Activated T-cell treated with anti-CD3 and anti-CD28 coated beads, Interleukin-2, amount 50 U/mL, for 72 hours (primary cell): ENCODE measurements around the gene PSMA2. TPM values are rescaled to one million over a fixed set of nuclear protein-coding genes. Genes with fewer than 3 reads are reported as not detected.
"Not testable (repeated sequence)": the region's sequence is repeated elsewhere in the genome, so short reads cannot be mapped to it uniquely, and the experiment has no call there.

ENCODE experiments used
- ATAC-seq, 2 donors: fragments of 150-1000 bp; cut with Tn5 transposase; replicated peaks in 1 of 2; 2 replicates each; pipeline ENCODE4 v1.10.0; 2021; ENCODE audit warnings: moderate library complexity in 2 of 2, mild to moderate bottlenecking in 1 of 2
- DNase-seq, 2 donors: peaks; one replicate each; pipeline ENCODE4 v3.0.0; 2021 to 2022; ENCODE audit warnings: mixed read lengths in 1 of 2
- H3K27ac Mint-ChIP-seq: one replicate; pipeline ENCODE4 v1.8.0; 2022; ENCODE audit warnings: mild to moderate bottlenecking, moderate library complexity, mixed read lengths
- H3K27me3 Mint-ChIP-seq: one replicate; pipeline ENCODE4 v1.8.0; 2022; ENCODE audit warnings: low read depth, mixed read lengths
- H3K36me3 Mint-ChIP-seq, 2 donors: one replicate each; pipeline ENCODE4 v1.8.0; 2022; ENCODE audit warnings: mixed read lengths in 2 of 2, mild to moderate bottlenecking in 1 of 2; ENCODE audit not compliant: insufficient read depth in 2 of 2
- H3K4me1 Mint-ChIP-seq: one replicate; pipeline ENCODE4 v1.8.0; 2022; ENCODE audit warnings: low read depth, mixed read lengths
- H3K4me3 Mint-ChIP-seq, 2 donors: one replicate each; pipeline ENCODE4 v1.8.0; 2022; ENCODE audit warnings: mild to moderate bottlenecking in 2 of 2, mixed read lengths in 2 of 2, moderate library complexity in 2 of 2
- H3K9me3 Mint-ChIP-seq, 2 donors: one replicate each; pipeline ENCODE4 v1.8.0; 2022; ENCODE audit warnings: mixed read lengths in 2 of 2
- total RNA-seq, 2 donors: library from RNA; stranded (reverse); gene quantifications; one replicate each; pipeline ENCODE4 v1.2.3, GENCODE V29; 2022

Gene PSMA2
- total RNA-seq, 2 donors from 2014 or later: 107 to 124 TPM

DNA sequence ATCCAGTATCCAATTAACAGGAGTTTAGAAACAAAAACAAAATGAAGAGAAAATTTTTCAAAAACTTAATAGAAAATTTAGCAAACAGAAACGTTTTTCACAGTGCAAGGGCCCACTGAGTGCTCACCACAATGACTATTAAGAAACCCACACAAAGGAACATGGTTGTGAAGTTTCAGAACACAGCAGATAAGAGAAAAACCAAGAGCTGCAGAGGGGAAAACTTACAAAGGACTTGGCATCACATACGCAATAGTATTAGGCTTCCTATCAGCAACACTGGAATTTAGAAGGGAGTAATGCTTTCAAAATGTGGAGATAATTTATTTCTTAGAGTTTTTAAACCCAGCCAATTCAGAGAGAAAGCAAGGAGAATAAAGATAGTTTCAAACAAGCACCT, 18.4 kb downstream of the PSMA2 start:
- Mint-ChIP-seq H3K4me3 (peak overlapping the region; percentile 65 to 81), H3K27ac (peak overlapping the region; percentile 92), H3K27me3 (no peaks in the 10 kb centered on the region), H3K4me1 (peaks cover 45% of the 10 kb centered on the region), H3K36me3 (peaks cover 2 to 4% of the 10 kb centered on the region in 2 donors), H3K9me3 (no peaks in the 10 kb centered on the region)
- DNase-seq: no peak
- ATAC-seq: peak in 1 of 2 donors; percentile 42

DNA sequence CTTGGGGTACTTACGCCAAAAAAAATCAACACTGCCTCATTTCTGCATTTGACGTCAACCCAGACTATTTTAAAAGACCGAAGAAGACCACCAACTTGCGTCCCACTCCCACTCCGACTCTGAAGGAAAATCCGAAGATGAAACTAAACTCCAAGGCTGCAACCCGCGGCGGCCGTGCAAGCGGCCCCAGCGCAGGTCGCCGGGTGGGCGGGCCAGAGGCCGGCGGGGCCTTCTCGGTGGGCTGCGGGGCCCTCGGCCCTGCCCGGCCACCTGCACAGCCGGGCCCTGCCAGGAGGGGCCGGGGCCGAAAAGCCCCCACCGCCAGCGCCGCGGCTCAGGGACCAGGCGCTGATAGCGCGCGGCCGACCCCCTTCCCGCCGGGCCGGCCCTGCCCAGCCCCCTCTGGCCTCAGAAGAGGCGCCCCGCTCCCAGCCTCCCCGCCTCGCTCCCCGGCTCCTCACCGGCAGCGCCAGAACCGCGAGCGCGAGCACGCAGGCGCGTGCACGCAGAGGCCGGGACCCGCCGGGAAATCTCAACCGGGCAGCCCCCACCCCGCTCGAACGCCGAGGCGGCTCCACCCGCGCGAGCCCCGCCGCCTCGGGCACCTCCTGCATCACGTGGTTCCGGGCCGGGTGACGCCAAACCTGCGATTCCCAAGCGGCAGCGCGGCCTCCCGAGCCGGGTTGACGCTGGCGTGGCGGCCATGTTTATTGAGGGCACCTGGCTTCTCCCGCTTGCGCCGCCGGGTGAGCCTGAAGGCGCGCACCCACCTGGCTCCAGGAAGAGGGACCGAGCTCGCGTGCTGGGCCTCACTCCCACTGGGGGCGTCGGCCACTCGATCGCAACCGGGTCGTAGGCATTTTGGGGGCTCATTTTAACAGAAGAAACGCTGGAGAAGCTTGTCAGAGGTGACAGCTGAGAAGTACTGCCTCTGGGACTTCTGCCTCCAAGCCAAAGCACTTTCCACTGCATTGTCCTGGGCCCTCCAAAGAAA, 20.2 kb downstream of the PSMA2 start, which contains the start of gene C7orf25:
Gene C7orf25, minus strand, starts transcription at position 617 of the 994 bp plus-strand sequence. CDS start 1,170 bp downstream, outside the sequence.
- Mint-ChIP-seq H3K27me3 (no peaks in the 10 kb centered on the region), H3K36me3 (peaks cover 2 to 6% of the 10 kb centered on the region in 2 donors), H3K4me3 (peak within 1 kb of the TSS; percentile 89 to 96), H3K9me3 (no peaks in the 10 kb centered on the region), H3K27ac (peak within 1 kb of the TSS; percentile 83), H3K4me1 (peaks cover 55% of the 10 kb centered on the region)
- peak; percentile 96 for DNase-seq
- ATAC-seq: peak; percentile 95 to 96

DNA sequence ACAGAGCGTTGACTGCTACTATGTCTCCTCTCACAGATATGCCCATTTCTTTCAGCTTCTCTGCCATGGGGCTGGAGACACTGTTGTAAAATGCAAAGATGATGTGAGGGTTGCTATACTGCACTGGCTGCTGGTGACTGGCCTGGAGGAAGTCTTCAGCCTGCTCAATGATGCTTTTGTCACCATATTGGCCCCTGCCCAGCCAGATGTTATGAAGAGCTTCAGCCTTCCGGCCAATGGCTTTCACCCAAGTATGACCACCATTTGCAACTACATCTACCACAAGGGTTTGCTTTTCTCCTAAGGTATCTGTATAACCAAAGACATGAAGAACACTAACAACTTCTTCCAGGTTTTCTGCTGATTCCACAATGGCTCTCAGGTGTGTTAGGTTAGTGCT, 21.7 kb downstream of the PSMA2 start:
- no peak for ATAC-seq
- Mint-ChIP-seq H3K36me3 (peaks cover 0 to 6% of the 10 kb centered on the region in 2 donors), H3K27ac (no peak overlapping the region), H3K27me3 (no peaks in the 10 kb centered on the region), H3K9me3 (no peaks in the 10 kb centered on the region), H3K4me1 (peaks cover 54% of the 10 kb centered on the region), H3K4me3 (peak overlapping the region; percentile 89 to 96)
- DNase-seq: no peak

GRCh38 chr7:42907316-42907715, 24.7 kb downstream of the PSMA2 start:
- H3K27ac Mint-ChIP-seq: no peak overlapping the region
- no peak for DNase-seq

DNA sequence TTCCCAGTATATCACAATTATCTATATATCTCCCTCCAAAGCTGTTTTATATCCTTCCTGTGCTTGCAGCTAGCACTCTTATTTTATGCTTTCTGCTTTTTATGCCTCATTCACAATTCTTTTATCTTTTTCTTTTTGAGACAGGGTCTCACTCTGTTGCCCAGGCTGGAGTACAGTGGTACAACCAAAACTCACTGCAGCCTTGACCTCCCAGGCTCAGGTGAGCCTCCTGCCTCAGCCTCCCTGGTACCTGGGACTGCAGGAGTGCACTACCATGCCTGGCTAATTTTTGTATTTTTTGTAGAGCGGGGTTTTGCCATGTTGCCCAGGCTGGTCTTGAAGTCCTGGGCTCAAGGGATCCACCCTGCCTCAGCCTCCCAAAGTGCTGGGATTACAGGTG, 25.8 kb downstream of the PSMA2 start:
- peaks cover 19% of the 10 kb centered on the region for H3K4me1 Mint-ChIP-seq
- no peaks in the 10 kb centered on the region for H3K27me3 Mint-ChIP-seq
- H3K9me3 Mint-ChIP-seq: no peaks in the 10 kb centered on the region
- H3K36me3 Mint-ChIP-seq: peaks cover 0 to 5% of the 10 kb centered on the region in 2 donors
- H3K27ac Mint-ChIP-seq: no peak overlapping the region
- DNase-seq (no peak), ATAC-seq (no peak)
- H3K4me3 Mint-ChIP-seq: no peak overlapping the region

More at GRCh38 chr7:42907316-42907715, 24.7 kb downstream of the PSMA2 start:
- H3K4me3 Mint-ChIP-seq: no peak overlapping the region
- no peak for ATAC-seq
- no peaks in the 10 kb centered on the region for H3K9me3 Mint-ChIP-seq
- H3K27me3 Mint-ChIP-seq: no peaks in the 10 kb centered on the region
- peaks cover 24% of the 10 kb centered on the region for H3K4me1 Mint-ChIP-seq
- H3K36me3 Mint-ChIP-seq: peaks cover 0 to 5% of the 10 kb centered on the region in 2 donors

GRCh38 chr7:42902331-42902730, 29.6 kb downstream of the PSMA2 start:
- ATAC-seq (no peak), DNase-seq (no peak)
- H3K27me3 Mint-ChIP-seq: no peaks in the 10 kb centered on the region
- H3K4me1 Mint-ChIP-seq: no peaks in the 10 kb centered on the region
- H3K4me3 Mint-ChIP-seq: no peak overlapping the region
- no peak overlapping the region for H3K27ac Mint-ChIP-seq
- H3K36me3 Mint-ChIP-seq: no peaks in the 10 kb centered on the region
- no peaks in the 10 kb centered on the region for H3K9me3 Mint-ChIP-seq

DNA sequence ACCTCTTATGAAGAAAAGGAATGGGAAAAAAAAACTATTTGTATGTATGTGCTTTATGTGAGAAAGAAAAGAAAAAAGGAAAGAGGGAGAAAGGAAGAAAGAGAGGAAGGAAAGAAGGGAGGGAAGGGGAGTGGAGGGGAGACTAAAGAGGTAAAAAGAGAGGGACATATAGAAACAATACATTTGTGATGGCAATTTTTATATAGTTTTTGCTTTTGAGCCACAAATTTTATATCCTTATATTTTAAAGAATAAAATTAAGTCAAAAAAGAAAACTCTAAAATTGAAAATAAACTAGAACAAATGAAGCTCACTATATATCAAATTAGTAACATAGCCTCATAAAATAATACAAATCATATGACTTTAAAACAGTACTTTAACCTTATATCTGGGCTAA, 31.1 kb downstream of the PSMA2 start:
- no peak overlapping the region for H3K4me3 Mint-ChIP-seq
- H3K27me3 Mint-ChIP-seq: no peaks in the 10 kb centered on the region
- no peaks in the 10 kb centered on the region for H3K4me1 Mint-ChIP-seq
- peaks cover 0 to 2% of the 10 kb centered on the region in 2 donors for H3K9me3 Mint-ChIP-seq
- DNase-seq: no peak
- H3K36me3 Mint-ChIP-seq: peaks cover 2 to 5% of the 10 kb centered on the region in 2 donors
- peak overlapping the region; percentile 19 for H3K27ac Mint-ChIP-seq
- ATAC-seq: no peak

- H3K9me3 Mint-ChIP-seq: peaks cover 7 to 10% of the 10 kb centered on the region in 2 donors
- peaks cover 10 to 13% of the 10 kb centered on the region in 2 donors for H3K36me3 Mint-ChIP-seq
- no peak overlapping the region for H3K27ac Mint-ChIP-seq
- no peak overlapping the region for H3K4me3 Mint-ChIP-seq
- no peaks in the 10 kb centered on the region for H3K27me3 Mint-ChIP-seq
- ATAC-seq: no peak
- H3K4me1 Mint-ChIP-seq: peaks cover 8% of the 10 kb centered on the region
- DNase-seq: no peak
These were observed 38.4 kb downstream of the PSMA2 start for GRCh38 chr7:42893346-42894240.

DNA sequence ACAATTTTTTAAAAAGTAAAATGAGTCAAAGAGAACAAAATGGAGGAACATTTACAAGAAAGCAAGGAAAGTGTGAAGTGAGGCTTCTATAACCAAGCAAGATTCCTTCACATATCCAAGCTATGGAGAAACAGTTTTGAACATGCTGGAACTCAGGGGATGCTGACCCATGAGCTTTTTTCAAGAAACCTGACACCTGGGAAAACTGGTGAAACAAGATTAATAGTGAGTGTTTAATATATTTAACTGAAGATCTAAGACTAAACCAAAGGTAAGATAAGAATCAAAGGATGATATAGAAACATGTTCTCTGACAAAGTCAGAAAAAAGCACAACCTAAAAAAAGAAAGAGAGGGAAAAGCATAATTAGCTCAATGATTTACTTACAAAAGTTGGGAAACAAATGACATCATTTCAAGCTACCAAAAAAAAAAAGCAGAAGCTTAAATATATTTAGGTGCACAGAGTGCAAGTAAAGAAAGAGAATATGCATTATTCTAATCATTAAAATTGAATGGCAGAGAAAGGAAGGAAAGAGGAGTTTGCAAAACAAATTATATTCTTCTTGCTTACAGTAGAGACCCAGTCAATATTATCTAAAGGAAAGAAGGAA, 45.0 kb downstream of the PSMA2 start:
- no peaks in the 10 kb centered on the region for H3K36me3 Mint-ChIP-seq
- H3K4me1 Mint-ChIP-seq: peaks cover 27% of the 10 kb centered on the region
- no peaks in the 10 kb centered on the region for H3K9me3 Mint-ChIP-seq
- no peaks in the 10 kb centered on the region for H3K27me3 Mint-ChIP-seq
- ATAC-seq (no peak), DNase-seq (no peak)
- peak overlapping the region; percentile 86 to 95 for H3K4me3 Mint-ChIP-seq
- peak overlapping the region; percentile 87 for H3K27ac Mint-ChIP-seq

GRCh38 chr7:42886129-42886528, 45.8 kb downstream of the PSMA2 start:
- ATAC-seq: no peak
- H3K4me1 Mint-ChIP-seq: peaks cover 27% of the 10 kb centered on the region
- no peak overlapping the region for H3K27ac Mint-ChIP-seq
- H3K9me3 Mint-ChIP-seq: no peaks in the 10 kb centered on the region
- no peak for DNase-seq
- H3K4me3 Mint-ChIP-seq: no peak overlapping the region
- H3K36me3 Mint-ChIP-seq: no peaks in the 10 kb centered on the region
- no peaks in the 10 kb centered on the region for H3K27me3 Mint-ChIP-seq

GRCh38 chr7:42885183-42885582, 46.8 kb downstream of the PSMA2 start:
- peaks cover 27% of the 10 kb centered on the region for H3K4me1 Mint-ChIP-seq
- ATAC-seq, H3K36me3 Mint-ChIP-seq, DNase-seq, H3K9me3 Mint-ChIP-seq, H3K27ac Mint-ChIP-seq, H3K27me3 Mint-ChIP-seq, H3K4me3 Mint-ChIP-seq: not testable (repeated sequence)

GRCh38 chr7:42883950-42884349, 48.0 kb downstream of the PSMA2 start:
- H3K36me3 Mint-ChIP-seq: no peaks in the 10 kb centered on the region
- no peak overlapping the region for H3K27ac Mint-ChIP-seq
- DNase-seq (no peak), ATAC-seq (no peak)
- no peaks in the 10 kb centered on the region for H3K27me3 Mint-ChIP-seq
- peaks cover 22% of the 10 kb centered on the region for H3K4me1 Mint-ChIP-seq
- H3K9me3 Mint-ChIP-seq: no peaks in the 10 kb centered on the region
- H3K4me3 Mint-ChIP-seq: no peak overlapping the region
